ENCODE data around the gene GBP3.

Gene GBP3

DNA sequence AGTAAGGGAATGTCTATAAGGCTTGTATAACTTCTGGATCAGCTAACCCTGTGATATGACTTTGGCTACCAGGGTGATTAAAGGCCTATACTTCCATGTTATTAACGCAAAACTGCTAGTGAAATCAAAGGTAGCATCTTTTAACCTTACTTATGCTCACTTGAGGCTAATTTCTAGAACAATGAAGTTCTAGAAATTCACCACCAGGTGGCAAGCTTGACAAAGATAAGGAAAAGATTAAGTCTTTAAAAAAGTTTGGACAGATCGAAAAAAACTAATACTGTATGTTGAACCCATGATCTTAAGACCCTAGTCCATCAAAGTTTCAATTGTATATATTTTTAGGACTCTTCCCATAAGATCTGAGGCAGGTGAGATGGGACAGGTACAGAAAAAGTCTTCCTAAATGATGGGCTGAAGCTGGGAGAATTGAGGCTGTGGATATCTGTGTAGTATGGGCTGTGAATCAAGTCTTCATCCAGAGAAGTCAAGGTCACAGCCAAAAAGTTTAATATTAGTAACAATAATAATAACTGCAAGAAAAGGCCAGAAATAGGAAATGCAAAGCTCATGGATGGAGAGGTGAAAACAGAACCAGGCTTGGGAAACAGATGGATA lies 49.0 kb downstream of the GBP3 start:
- Histone ChIP-seq H3K79me2 (ENCODE audit: low read length) (no peaks in the 10 kb centered on the region; the same call in 1 of the 2 replicates), H3K27ac (ENCODE audit: low read length) (no peak overlapping the region), H3K4me3 (ENCODE audit: low read length) (no peak overlapping the region), H3K27me3 (ENCODE audit: low read depth, low read length) (no peaks in the 10 kb centered on the region), H3K4me1 (ENCODE audit: low read length) (peaks cover 31% of the 10 kb centered on the region), H2AFZ (ENCODE audit: low read depth, low read length) (no peak overlapping the region), H3K9ac (ENCODE audit: low read length) (no peak overlapping the region), H3K4me2 (ENCODE audit: low read length) (peak overlapping the region; percentile 8; the same call in 1 of the 2 replicates), H3K9me3 (ENCODE audit: insufficient read depth, low read length) (no peaks in the 10 kb centered on the region), H4K20me1 (ENCODE audit: insufficient read depth, low read length) (peaks cover 6% of the 10 kb centered on the region; the same call in 1 of the 2 replicates), H3K36me3 (replicated peaks; ENCODE audit: low read depth, low read length) (no peaks in the 10 kb centered on the region)
- TF ChIP-seq, protein P1, sequence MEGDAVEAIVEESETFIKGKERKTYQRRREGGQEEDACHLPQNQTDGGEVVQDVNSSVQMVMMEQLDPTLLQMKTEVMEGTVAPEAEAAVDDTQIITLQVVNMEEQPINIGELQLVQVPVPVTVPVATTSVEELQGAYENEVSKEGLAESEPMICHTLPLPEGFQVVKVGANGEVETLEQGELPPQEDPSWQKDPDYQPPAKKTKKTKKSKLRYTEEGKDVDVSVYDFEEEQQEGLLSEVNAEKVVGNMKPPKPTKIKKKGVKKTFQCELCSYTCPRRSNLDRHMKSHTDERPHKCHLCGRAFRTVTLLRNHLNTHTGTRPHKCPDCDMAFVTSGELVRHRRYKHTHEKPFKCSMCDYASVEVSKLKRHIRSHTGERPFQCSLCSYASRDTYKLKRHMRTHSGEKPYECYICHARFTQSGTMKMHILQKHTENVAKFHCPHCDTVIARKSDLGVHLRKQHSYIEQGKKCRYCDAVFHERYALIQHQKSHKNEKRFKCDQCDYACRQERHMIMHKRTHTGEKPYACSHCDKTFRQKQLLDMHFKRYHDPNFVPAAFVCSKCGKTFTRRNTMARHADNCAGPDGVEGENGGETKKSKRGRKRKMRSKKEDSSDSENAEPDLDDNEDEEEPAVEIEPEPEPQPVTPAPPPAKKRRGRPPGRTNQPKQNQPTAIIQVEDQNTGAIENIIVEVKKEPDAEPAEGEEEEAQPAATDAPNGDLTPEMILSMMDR (IDR thresholded peaks at IDR 0.05; ENCODE audit: low read depth, low read length) = peak; percentile 62
- TF ChIP-seq EZH2phosphoT487 (IDR thresholded peaks at IDR 0.05; ENCODE audit: low read depth) = no peak

DNA sequence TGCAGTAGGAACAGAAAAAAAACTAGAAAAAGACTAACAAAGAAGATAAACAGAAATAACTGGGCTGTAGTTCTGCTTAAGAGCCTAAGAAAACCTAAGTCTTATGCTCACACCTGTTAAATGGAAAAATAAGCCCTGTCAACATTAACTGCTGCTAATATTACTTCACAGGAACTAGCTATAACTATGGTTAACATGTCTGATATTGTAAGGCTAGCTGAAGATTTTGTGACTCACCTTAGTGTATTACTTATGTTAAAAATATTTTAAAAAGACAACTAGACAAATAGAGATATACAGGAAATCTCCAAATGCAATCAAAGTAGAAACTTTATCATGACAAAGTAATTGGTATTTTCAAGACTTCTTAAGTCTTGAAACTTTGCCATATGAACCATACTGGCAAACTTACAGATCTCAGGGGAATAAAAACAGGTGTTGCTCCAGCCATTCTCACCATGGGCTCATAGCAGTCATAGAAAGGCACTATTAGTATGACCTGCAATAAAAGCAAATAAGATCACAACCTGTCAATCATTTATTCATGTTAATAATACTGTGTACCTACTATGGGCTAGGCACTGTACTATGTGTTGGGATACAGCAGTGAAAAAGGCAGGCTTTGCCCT lies 60.9 kb downstream of the GBP3 start:
- H3K36me3 ChIP-seq (replicated peaks; ENCODE audit: low read depth, low read length) = peaks cover 6% of the 10 kb centered on the region
- no peak overlapping the region for H3K9ac ChIP-seq (ENCODE audit: low read length)
- H4K20me1 ChIP-seq (ENCODE audit: insufficient read depth, low read length) = no peaks in the 10 kb centered on the region
- no peaks in the 10 kb centered on the region for H3K79me2 ChIP-seq (ENCODE audit: low read length)
- no peak for TF ChIP-seq EZH2phosphoT487 (IDR thresholded peaks at IDR 0.05; ENCODE audit: low read depth)
- TF ChIP-seq, protein P1 (IDR thresholded peaks at IDR 0.05; ENCODE audit: low read depth, low read length) = no peak
- H3K27me3 ChIP-seq (ENCODE audit: low read depth, low read length) = no peaks in the 10 kb centered on the region
- H3K4me1 ChIP-seq (ENCODE audit: low read length) = no peaks in the 10 kb centered on the region
- H3K4me2 ChIP-seq (ENCODE audit: low read length) = no peak overlapping the region
- H2AFZ ChIP-seq (ENCODE audit: low read depth, low read length) = no peak overlapping the region
- no peak overlapping the region for H3K4me3 ChIP-seq (ENCODE audit: low read length)
- H3K9me3 ChIP-seq (ENCODE audit: insufficient read depth, low read length) = no peaks in the 10 kb centered on the region
- no peak overlapping the region for H3K27ac ChIP-seq (ENCODE audit: low read length)

DNA sequence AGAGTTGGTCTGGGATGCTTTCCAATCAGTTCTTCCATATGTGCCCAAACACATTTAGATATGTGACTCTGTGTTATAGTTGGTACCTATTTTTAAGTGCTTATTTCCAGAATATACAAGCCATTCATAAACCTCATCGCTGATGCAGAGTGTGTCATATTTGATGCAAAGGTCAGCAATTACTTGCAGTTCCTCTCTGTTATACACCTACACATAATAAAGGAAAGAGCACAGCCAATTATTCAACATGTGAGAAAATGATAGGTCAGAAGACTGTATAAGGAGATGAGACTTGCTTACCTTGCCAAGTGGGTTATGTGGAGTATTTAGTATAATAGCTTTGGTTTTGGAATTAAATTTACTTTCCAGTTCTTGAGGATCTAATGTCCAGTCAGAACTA lies 61.6 kb downstream of the GBP3 start:
- H4K20me1 ChIP-seq (ENCODE audit: insufficient read depth, low read length) = no peaks in the 10 kb centered on the region
- H3K4me2 ChIP-seq (ENCODE audit: low read length) = no peak overlapping the region
- no peak overlapping the region for H3K4me3 ChIP-seq (ENCODE audit: low read length)
- H3K27me3 ChIP-seq (ENCODE audit: low read depth, low read length) = no peaks in the 10 kb centered on the region
- no peak overlapping the region for H2AFZ ChIP-seq (ENCODE audit: low read depth, low read length)
- peaks cover 6% of the 10 kb centered on the region for H3K36me3 ChIP-seq (replicated peaks; ENCODE audit: low read depth, low read length)
- H3K27ac ChIP-seq (ENCODE audit: low read length) = no peak overlapping the region
- H3K4me1 ChIP-seq (ENCODE audit: low read length) = no peaks in the 10 kb centered on the region
- no peaks in the 10 kb centered on the region for H3K79me2 ChIP-seq (ENCODE audit: low read length)
- no peak overlapping the region for H3K9ac ChIP-seq (ENCODE audit: low read length)
- TF ChIP-seq, protein P1 (IDR thresholded peaks at IDR 0.05; ENCODE audit: low read depth, low read length) = no peak
- no peak for TF ChIP-seq EZH2phosphoT487 (IDR thresholded peaks at IDR 0.05; ENCODE audit: low read depth)
- H3K9me3 ChIP-seq (ENCODE audit: insufficient read depth, low read length) = no peaks in the 10 kb centered on the region

Measured in OCI-LY3 (cell line).